Endodermal cell (in vitro differentiated cells): ENCODE results near the gene C2CD5. TPM values are rescaled to one million over a fixed set of nuclear protein-coding genes. Genes with fewer than 3 reads are reported as not detected.

Experiments
- DNase-seq: peaks from one replicate; pipeline ENCODE4 v3.0.0-alpha.2; 2017
- H3K27ac ChIP-seq: 2 replicates; pipeline ENCODE4 v1.5.1; 2013; ENCODE audit warnings: mild to moderate bottlenecking, low read depth, low read length, moderate library complexity
- H3K27me3 ChIP-seq: 2 replicates; pipeline ENCODE4 v1.6.1; 2013; ENCODE audit warnings: mild to moderate bottlenecking, low read length, moderate library complexity; ENCODE audit not compliant: insufficient read depth, control insufficient read depth, poor library complexity, severe bottlenecking
- H3K36me3 ChIP-seq: 2 replicates; pipeline ENCODE4 v1.7.0; 2013; ENCODE audit warnings: mild to moderate bottlenecking, low read length, moderate library complexity; ENCODE audit not compliant: control insufficient read depth, insufficient read depth
- H3K4me1 ChIP-seq: one replicate; pipeline ENCODE4 v1.7.0; 2013; ENCODE audit warnings: low read length; ENCODE audit not compliant: control insufficient read depth, insufficient read depth
- H3K4me3 ChIP-seq: 2 replicates; pipeline ENCODE4 v1.5.1; 2013; ENCODE audit warnings: mild to moderate bottlenecking, low read length, moderate library complexity
- H3K9ac ChIP-seq: 2 replicates; pipeline ENCODE4 v1.6.1; 2013; ENCODE audit warnings: mild to moderate bottlenecking, low read length, moderate library complexity; ENCODE audit not compliant: poor library complexity, severe bottlenecking; ENCODE audit errors: extremely low read depth
- H3K9me3 ChIP-seq: 2 replicates; pipeline ENCODE4 v1.6.1; 2013; ENCODE audit warnings: mild to moderate bottlenecking, low read length, moderate library complexity; ENCODE audit not compliant: control insufficient read depth
- H3K27ac Mint-ChIP-seq: 2 replicates; pipeline ENCODE4 v1.8.0; 2020; ENCODE audit warnings: mixed read lengths
- H3K27me3 Mint-ChIP-seq: 2 replicates; pipeline ENCODE4 v1.8.0; 2021; ENCODE audit warnings: mild to moderate bottlenecking, mixed read lengths; ENCODE audit not compliant: insufficient read depth
- H3K36me3 Mint-ChIP-seq: 2 replicates; pipeline ENCODE4 v1.8.0; 2020; ENCODE audit warnings: low read depth, mixed read lengths
- H3K4me1 Mint-ChIP-seq: 2 replicates; pipeline ENCODE4 v1.8.0; 2020; ENCODE audit warnings: mixed read lengths
- H3K4me3 Mint-ChIP-seq: 2 replicates; pipeline ENCODE4 v1.8.0; 2020; ENCODE audit warnings: mild to moderate bottlenecking, moderate library complexity, mixed read lengths
- H3K9me3 Mint-ChIP-seq: 2 replicates; pipeline ENCODE4 v1.8.0; 2020; ENCODE audit warnings: mild to moderate bottlenecking, mixed read lengths
- WGBS, 2 experiments: methylation state at CpG; one replicate each; pipeline versions ENCODE4 v1.1.5 to v1.1.7; 2013; ENCODE audit warnings: missing lambda C conversion rate in 2 of 2, mixed read lengths in 1 of 2; ENCODE audit not compliant: insufficient coverage in 1 of 2, insufficient read length in 1 of 2; 5-methylcytosine and 5-hydroxymethylcytosine counted together
- total RNA-seq, 2 donors: library from RNA; stranded (reverse); fragmentation: NEBNext Ultra II Directional in 1 of 2; extraction: Animal tissue kit (Norgen Biotek cat#: 25700) in 1 of 2; gene quantifications; 2 replicates in 1 of 2; 3 replicates in 1 of 2; pipeline ENCODE4 v1.2.1, GENCODE V29; 2021
- TF ChIP-seq, protein P1 (sequence below): fragments of 200-600 bp; sonication (generic); conservative IDR thresholded peaks from 2 replicates; pipeline ENCODE4 v1.5.0; 2021; ENCODE audit warnings: antibody characterized with exemption, mild to moderate bottlenecking

C2CD5 gene
- total RNA-seq, 2 donors from 2014 or later: 29.2 to 59.8 TPM

DNA sequence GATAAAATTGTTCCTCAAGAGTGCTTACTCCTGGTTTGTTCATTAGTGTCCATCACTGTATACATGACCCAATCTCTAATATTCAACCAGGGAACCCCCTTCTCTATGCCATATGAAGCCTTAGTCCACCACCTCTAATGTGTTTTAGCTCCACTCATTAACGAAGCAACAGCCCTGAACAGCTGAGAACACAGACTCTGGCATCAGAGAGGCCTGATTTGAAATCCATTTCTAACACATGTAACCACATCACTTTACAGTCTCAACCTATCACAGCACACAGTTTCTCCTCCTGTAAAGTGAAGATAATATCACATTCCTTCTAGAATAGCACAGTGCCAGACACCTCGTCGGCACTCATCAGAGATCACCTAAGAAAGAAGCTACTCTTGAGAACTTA lies 64.3 kb downstream of the C2CD5 start:
- no peaks in the 10 kb centered on the region for H3K27me3 ChIP-seq
- Mint-ChIP-seq H3K9me3 (no peaks in the 10 kb centered on the region), H3K36me3 (peaks cover 25% of the 10 kb centered on the region), H3K27ac (no peak overlapping the region), H3K4me3 (no peak overlapping the region), H3K27me3 (no peaks in the 10 kb centered on the region), H3K4me1 (no peaks in the 10 kb centered on the region)
- peaks cover 17% of the 10 kb centered on the region for H3K36me3 ChIP-seq
- TF ChIP-seq, protein P1, sequence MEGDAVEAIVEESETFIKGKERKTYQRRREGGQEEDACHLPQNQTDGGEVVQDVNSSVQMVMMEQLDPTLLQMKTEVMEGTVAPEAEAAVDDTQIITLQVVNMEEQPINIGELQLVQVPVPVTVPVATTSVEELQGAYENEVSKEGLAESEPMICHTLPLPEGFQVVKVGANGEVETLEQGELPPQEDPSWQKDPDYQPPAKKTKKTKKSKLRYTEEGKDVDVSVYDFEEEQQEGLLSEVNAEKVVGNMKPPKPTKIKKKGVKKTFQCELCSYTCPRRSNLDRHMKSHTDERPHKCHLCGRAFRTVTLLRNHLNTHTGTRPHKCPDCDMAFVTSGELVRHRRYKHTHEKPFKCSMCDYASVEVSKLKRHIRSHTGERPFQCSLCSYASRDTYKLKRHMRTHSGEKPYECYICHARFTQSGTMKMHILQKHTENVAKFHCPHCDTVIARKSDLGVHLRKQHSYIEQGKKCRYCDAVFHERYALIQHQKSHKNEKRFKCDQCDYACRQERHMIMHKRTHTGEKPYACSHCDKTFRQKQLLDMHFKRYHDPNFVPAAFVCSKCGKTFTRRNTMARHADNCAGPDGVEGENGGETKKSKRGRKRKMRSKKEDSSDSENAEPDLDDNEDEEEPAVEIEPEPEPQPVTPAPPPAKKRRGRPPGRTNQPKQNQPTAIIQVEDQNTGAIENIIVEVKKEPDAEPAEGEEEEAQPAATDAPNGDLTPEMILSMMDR: no peak
- H3K4me1 ChIP-seq: no peaks in the 10 kb centered on the region
- 88 to 95% methylated on average over 2 to 3 of the region's 3 CpGs for WGBS, 2 experiments
- no peak overlapping the region for H3K4me3 ChIP-seq
- no peak overlapping the region for H3K27ac ChIP-seq
- DNase-seq: no peak
- no peak overlapping the region for H3K9ac ChIP-seq
- H3K9me3 ChIP-seq: no peaks in the 10 kb centered on the region

DNA sequence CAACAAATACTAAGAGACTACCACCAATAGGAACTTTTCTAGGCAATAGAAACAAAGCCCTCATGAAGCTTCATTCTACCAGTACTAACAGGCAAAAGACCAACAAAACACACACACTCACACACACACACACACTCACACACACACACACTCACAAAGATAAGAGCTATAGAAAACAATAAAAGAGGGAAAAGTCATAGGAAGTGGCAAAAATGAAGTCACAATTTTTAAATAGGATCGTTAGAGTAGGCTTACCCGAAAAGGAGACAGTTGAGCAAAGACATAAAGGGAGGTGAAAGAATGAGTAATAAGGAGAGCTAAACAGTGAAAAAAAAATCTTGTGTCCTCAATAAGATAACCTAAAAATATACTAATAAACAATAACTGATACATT lies 66.5 kb downstream of the C2CD5 start:
- no peak for DNase-seq
- Mint-ChIP-seq H3K9me3 (no peaks in the 10 kb centered on the region), H3K27me3 (no peaks in the 10 kb centered on the region), H3K4me1 (no peaks in the 10 kb centered on the region), H3K27ac (no peak overlapping the region), H3K4me3 (no peak overlapping the region), H3K36me3 (peaks cover 13% of the 10 kb centered on the region)
- Histone ChIP-seq H3K27me3 (no peaks in the 10 kb centered on the region), H3K9me3 (no peaks in the 10 kb centered on the region), H3K4me3 (no peak overlapping the region), H3K9ac (no peak overlapping the region), H3K36me3 (peaks cover 10% of the 10 kb centered on the region), H3K4me1 (no peaks in the 10 kb centered on the region), H3K27ac (no peak overlapping the region)
- TF ChIP-seq, protein P1: no peak
- 80 to 94% methylated on average over 2 of the region's 2 CpGs for WGBS, 2 experiments

DNA sequence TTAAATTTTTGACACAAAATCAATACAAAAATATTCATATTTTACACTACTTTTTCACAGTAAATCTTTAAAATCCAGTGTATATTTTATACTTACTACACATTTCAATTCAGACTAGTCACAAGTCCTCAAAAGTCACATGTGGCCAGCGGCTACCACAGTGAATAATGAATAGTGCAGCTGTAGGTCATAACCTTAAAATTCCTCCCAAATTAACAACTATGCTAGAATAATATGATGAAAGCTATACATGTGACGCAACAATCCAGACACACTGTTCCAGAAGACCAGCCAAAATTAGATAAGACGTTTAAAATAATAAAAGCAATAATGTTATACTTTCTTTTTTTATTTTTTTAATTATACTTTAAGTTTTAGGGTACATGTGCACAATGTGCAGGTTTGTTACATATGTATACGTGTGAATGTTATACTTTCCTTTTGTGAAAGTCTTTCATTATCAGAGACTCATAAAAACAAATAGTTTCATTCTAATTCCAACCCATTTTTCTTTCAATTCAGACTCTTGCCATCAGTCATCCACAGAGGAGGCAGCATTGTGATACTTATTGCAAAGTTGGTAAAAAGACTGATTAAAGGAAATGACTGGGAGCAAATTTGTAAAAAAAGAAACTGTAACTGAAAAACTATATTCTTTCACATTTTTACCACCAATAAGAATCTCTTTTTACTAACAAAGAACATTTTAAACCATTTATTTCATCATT lies 67.0 kb downstream of the C2CD5 start:
- H3K27me3 Mint-ChIP-seq: no peaks in the 10 kb centered on the region
- H3K9me3 Mint-ChIP-seq: no peaks in the 10 kb centered on the region
- DNase-seq: no peak
- H3K36me3 Mint-ChIP-seq: peaks cover 9% of the 10 kb centered on the region
- no peak overlapping the region for H3K4me3 Mint-ChIP-seq
- Histone ChIP-seq H3K27ac (no peak overlapping the region), H3K9ac (no peak overlapping the region), H3K27me3 (no peaks in the 10 kb centered on the region), H3K4me3 (no peak overlapping the region), H3K9me3 (no peaks in the 10 kb centered on the region), H3K4me1 (no peaks in the 10 kb centered on the region), H3K36me3 (peaks cover 10% of the 10 kb centered on the region)
- TF ChIP-seq, protein P1: no peak
- no peak overlapping the region for H3K27ac Mint-ChIP-seq
- WGBS, 2 experiments: 100% methylated on average over 1 of the region's 4 CpGs; no CpG with 5 or more reads in 1 of the 2 experiments
- H3K4me1 Mint-ChIP-seq: no peaks in the 10 kb centered on the region
